NCI-H69 (cell line): Measurements from ENCODE around the gene NUPR1.
"Not testable (repeated sequence)": the region's sequence is repeated elsewhere in the genome, so short reads cannot be mapped to it uniquely, and the experiment has no call there.

Source experiments
- DNase-seq: peaks from one replicate; lab custom pipeline; 2025; lab: John Stamatoyannopoulos, UW

The NUPR1 gene

GRCh38 chr16:28554634-28555423 lies 16.1 kb upstream of the NUPR1 start:
- DNase-seq, result peak; percentile 28

GRCh38 chr16:28553776-28554633 lies 15.2 kb upstream of the NUPR1 start, which contains the start of gene SGF29:
Gene SGF29 (plus strand): TSS chr16:28553920. CDS start chr16:28581070, 27,150 bp downstream.
- peak; percentile 96 for DNase-seq

- DNase-seq, result peak; percentile 41
These were observed 10.6 kb upstream of the NUPR1 start for GRCh38 chr16:28549301-28549899.

- DNase-seq, result no peak
These were observed 9.6 kb upstream of the NUPR1 start for GRCh38 chr16:28548306-28548802.

GRCh38 chr16:28546626-28547025 lies 7.9 kb upstream of the NUPR1 start:
- no peak for DNase-seq

- not testable (repeated sequence) for DNase-seq
These were observed 7.2 kb upstream of the NUPR1 start for GRCh38 chr16:28545964-28546363.

GRCh38 chr16:28544998-28545397 lies 6.2 kb upstream of the NUPR1 start:
- DNase-seq, result no peak

- peak; percentile 46 for DNase-seq
These were observed 4.3 kb upstream of the NUPR1 start for GRCh38 chr16:28543072-28543471.

- no peak for DNase-seq
These were observed 3.9 kb upstream of the NUPR1 start for GRCh38 chr16:28542646-28543045.

- no peak for DNase-seq
These were observed 1.6 kb upstream of the NUPR1 start for GRCh38 chr16:28540346-28540745.

GRCh38 chr16:28537964-28538732 lies 626 bp downstream of the NUPR1 start:
- no peak for DNase-seq

- DNase-seq, result peak; percentile 11
These were observed 1.7 kb downstream of the NUPR1 start for GRCh38 chr16:28537076-28537475.

GRCh38 chr16:28534542-28535373 lies 4.0 kb downstream of the NUPR1 start:
- DNase-seq, result no peak

- DNase-seq, result no peak
These were observed 5.7 kb downstream of the NUPR1 start for GRCh38 chr16:28532940-28533647.

- DNase-seq, result no peak
These were observed 6.7 kb downstream of the NUPR1 start for GRCh38 chr16:28531777-28532744.

GRCh38 chr16:28529124-28529523 lies 9.7 kb downstream of the NUPR1 start:
- DNase-seq, result no peak

GRCh38 chr16:28528463-28528867 lies 10.3 kb downstream of the NUPR1 start:
- no peak for DNase-seq

GRCh38 chr16:28527985-28528384 lies 10.8 kb downstream of the NUPR1 start:
- no peak for DNase-seq
